Measurements from ENCODE around the gene CACYBP. TPM values are rescaled to one million over a fixed set of nuclear protein-coding genes. Genes with fewer than 3 reads are reported as not detected.

The CACYBP gene
- total and polyA plus RNA-seq, 2 experiments from 2014 or later = 209 to 453 TPM

- TF ChIP-seq, protein P1, sequence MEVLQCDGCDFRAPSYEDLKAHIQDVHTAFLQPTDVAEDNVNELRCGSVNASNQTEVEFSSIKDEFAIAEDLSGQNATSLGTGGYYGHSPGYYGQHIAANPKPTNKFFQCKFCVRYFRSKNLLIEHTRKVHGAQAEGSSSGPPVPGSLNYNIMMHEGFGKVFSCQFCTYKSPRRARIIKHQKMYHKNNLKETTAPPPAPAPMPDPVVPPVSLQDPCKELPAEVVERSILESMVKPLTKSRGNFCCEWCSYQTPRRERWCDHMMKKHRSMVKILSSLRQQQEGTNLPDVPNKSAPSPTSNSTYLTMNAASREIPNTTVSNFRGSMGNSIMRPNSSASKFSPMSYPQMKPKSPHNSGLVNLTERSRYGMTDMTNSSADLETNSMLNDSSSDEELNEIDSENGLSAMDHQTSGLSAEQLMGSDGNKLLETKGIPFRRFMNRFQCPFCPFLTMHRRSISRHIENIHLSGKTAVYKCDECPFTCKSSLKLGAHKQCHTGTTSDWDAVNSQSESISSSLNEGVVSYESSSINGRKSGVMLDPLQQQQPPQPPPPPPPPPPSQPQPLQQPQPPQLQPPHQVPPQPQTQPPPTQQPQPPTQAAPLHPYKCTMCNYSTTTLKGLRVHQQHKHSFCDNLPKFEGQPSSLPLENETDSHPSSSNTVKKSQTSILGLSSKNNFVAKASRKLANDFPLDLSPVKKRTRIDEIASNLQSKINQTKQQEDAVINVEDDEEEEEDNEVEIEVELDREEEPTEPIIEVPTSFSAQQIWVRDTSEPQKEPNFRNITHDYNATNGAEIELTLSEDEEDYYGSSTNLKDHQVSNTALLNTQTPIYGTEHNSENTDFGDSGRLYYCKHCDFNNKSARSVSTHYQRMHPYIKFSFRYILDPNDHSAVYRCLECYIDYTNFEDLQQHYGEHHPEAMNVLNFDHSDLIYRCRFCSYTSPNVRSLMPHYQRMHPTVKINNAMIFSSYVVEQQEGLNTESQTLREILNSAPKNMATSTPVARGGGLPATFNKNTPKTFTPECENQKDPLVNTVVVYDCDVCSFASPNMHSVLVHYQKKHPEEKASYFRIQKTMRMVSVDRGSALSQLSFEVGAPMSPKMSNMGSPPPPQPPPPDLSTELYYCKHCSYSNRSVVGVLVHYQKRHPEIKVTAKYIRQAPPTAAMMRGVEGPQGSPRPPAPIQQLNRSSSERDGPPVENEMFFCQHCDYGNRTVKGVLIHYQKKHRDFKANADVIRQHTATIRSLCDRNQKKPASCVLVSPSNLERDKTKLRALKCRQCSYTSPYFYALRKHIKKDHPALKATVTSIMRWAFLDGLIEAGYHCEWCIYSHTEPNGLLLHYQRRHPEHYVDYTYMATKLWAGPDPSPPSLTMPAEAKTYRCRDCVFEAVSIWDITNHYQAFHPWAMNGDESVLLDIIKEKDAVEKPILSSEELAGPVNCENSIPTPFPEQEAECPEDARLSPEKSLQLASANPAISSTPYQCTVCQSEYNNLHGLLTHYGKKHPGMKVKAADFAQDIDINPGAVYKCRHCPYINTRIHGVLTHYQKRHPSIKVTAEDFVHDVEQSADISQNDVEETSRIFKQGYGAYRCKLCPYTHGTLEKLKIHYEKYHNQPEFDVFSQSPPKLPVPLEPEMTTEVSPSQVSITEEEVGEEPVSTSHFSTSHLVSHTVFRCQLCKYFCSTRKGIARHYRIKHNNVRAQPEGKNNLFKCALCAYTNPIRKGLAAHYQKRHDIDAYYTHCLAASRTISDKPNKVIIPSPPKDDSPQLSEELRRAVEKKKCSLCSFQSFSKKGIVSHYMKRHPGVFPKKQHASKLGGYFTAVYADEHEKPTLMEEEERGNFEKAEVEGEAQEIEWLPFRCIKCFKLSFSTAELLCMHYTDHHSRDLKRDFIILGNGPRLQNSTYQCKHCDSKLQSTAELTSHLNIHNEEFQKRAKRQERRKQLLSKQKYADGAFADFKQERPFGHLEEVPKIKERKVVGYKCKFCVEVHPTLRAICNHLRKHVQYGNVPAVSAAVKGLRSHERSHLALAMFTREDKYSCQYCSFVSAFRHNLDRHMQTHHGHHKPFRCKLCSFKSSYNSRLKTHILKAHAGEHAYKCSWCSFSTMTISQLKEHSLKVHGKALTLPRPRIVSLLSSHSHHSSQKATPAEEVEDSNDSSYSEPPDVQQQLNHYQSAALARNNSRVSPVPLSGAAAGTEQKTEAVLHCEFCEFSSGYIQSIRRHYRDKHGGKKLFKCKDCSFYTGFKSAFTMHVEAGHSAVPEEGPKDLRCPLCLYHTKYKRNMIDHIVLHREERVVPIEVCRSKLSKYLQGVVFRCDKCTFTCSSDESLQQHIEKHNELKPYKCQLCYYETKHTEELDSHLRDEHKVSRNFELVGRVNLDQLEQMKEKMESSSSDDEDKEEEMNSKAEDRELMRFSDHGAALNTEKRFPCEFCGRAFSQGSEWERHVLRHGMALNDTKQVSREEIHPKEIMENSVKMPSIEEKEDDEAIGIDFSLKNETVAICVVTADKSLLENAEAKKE (CRISPR knock-in tag; IDR thresholded peaks at IDR 0.05) = no peak
- TF ChIP-seq STAT1 (IDR thresholded peaks at IDR 0.05; ENCODE audit: unreplicated experiment) = no peak
Observed at GRCh38 chr1:174996476-174996875, 3.3 kb upstream of the CACYBP start (continued).

GRCh38 chr1:174997041-174997440 is 2.7 kb upstream of the CACYBP start:
- Mint-ChIP-seq H3K27me3 (ENCODE audit: insufficient read depth, low read depth, poor library complexity) (peaks cover 3% of the 10 kb centered on the region), H3K4me3 (no peak overlapping the region), H3K27ac (no peak overlapping the region), H3K36me3 (ENCODE audit: low read depth) (peaks cover 19% of the 10 kb centered on the region), H3K9me3 (no peaks in the 10 kb centered on the region), H3K4me1 (peaks cover 17% of the 10 kb centered on the region; the same call in 2 of the 3 replicates)
- H3K27me3 ChIP-seq (ENCODE audit: insufficient read depth) = no peaks in the 10 kb centered on the region
- peaks cover 10% of the 10 kb centered on the region; the same call in 1 of the 2 replicates for H4K20me1 ChIP-seq (replicated peaks; ENCODE audit: insufficient read depth)
- peaks cover 3% of the 10 kb centered on the region; the same call in 1 of the 2 replicates for H3K36me3 ChIP-seq (ENCODE audit: insufficient read depth)
- peaks cover 20% of the 10 kb centered on the region for H3K79me2 ChIP-seq (replicated peaks; ENCODE audit: insufficient read depth)
- H3K4me1 ChIP-seq (ENCODE audit: insufficient read depth) = peaks cover 6% of the 10 kb centered on the region; the same call in 1 of the 2 replicates
- ATAC-seq (no peak), DNase-seq (ENCODE audit: low spot score) (no peak)
- H3K27ac ChIP-seq (ENCODE audit: low read depth) = peak overlapping the region; percentile 15; the same call in 1 of the 2 replicates
- no peak overlapping the region for H2AFZ ChIP-seq
- TF ChIP-seq EZH2 (IDR thresholded peaks at IDR 0.05; ENCODE audit: low read depth, unreplicated experiment) (no peak), ZNF114 (CRISPR knock-in tag; IDR thresholded peaks at IDR 0.05) (no peak), CTCF (conservative IDR thresholded peaks at IDR 0.05; ENCODE audit: low read depth in 2 of 2) (no peak), JUNB (IDR thresholded peaks at IDR 0.05; ENCODE audit: unreplicated experiment) (no peak)
- no peak overlapping the region for H3K4me2 ChIP-seq
- peaks cover under 1% of the 10 kb centered on the region; the same call in 1 of the 2 replicates for H3F3A ChIP-seq (replicated peaks; ENCODE audit: low read depth)
- no peak overlapping the region for H3K4me3 ChIP-seq
- H3K9me2 ChIP-seq (ENCODE audit: insufficient read depth) = no peaks in the 10 kb centered on the region
